ENCODE measurements around the gene ASCC3. TPM values are rescaled to one million over a fixed set of nuclear protein-coding genes. Genes with fewer than 3 reads are reported as not detected.
"Not testable (repeated sequence)": the region's sequence is repeated elsewhere in the genome, so short reads cannot be mapped to it uniquely, and the experiment has no call there.

The ASCC3 gene
- total RNA-seq, 4 donors from 2014 or later: 20.5 to 33.9 (median 26.9) TPM

GRCh38 chr6:100838011-100838410 is 43.1 kb downstream of the ASCC3 start:
- TF ChIP-seq EP300 (IDR thresholded peaks at IDR 0.05) (no peak), CTCF (IDR thresholded peaks at IDR 0.05) (no peak), POLR2A (IDR thresholded peaks at IDR 0.05) (no peak)
- no peaks in the 10 kb centered on the region for H3K4me1 ChIP-seq
- no peaks in the 10 kb centered on the region for H3K9me3 ChIP-seq
- no peak overlapping the region for H3K4me3 ChIP-seq
- no peak overlapping the region for H3K27ac ChIP-seq
- no peak for DNase-seq (ENCODE audit: low spot score in 2 of 2)
- H3K36me3 ChIP-seq: no peaks in the 10 kb centered on the region
- no peaks in the 10 kb centered on the region for H3K27me3 ChIP-seq

GRCh38 chr6:100833972-100834574 is 47.1 kb downstream of the ASCC3 start:
- Histone ChIP-seq H3K36me3 (peaks cover 0 to 4% (median 0%) of the 10 kb centered on the region in 3 donors), H3K27me3 (no peaks in the 10 kb centered on the region), H3K4me3 (no peak overlapping the region), H3K4me1 (no peaks in the 10 kb centered on the region), H3K9me3 (no peaks in the 10 kb centered on the region), H3K27ac (no peak overlapping the region)
- WGBS, 2 donors: 94 to 97% methylated on average over 5 of the region's 5 CpGs
- no peak for DNase-seq (ENCODE audit: low spot score in 2 of 2)
- TF ChIP-seq EP300 (IDR thresholded peaks at IDR 0.05) (no peak), CTCF (IDR thresholded peaks at IDR 0.05) (no peak), POLR2A (IDR thresholded peaks at IDR 0.05) (no peak)

GRCh38 chr6:100829077-100829595 is 52.0 kb downstream of the ASCC3 start:
- H3K4me3 ChIP-seq; DNase-seq (ENCODE audit: low spot score in 2 of 2); H3K27me3 ChIP-seq; H3K9me3 ChIP-seq; H3K4me1 ChIP-seq; H3K27ac ChIP-seq: not testable (repeated sequence)
- WGBS, 2 donors: 97 to 100% methylated on average over 10 to 15 of the region's 27 CpGs
- peaks cover 0 to 15% (median 0%) of the 10 kb centered on the region in 3 donors for H3K36me3 ChIP-seq

- Histone ChIP-seq H3K27me3 (no peaks in the 10 kb centered on the region), H3K27ac (no peak overlapping the region), H3K4me1 (no peaks in the 10 kb centered on the region), H3K9me3 (no peaks in the 10 kb centered on the region), H3K36me3 (peaks cover 0 to 3% (median 0%) of the 10 kb centered on the region in 3 donors), H3K4me3 (no peak overlapping the region)
- 87 to 90% methylated on average over 5 of the region's 5 CpGs for WGBS, 2 donors
- no peak for TF ChIP-seq CTCF (IDR thresholded peaks at IDR 0.05)
- DNase-seq (ENCODE audit: low spot score in 2 of 2): no peak
Observed at GRCh38 chr6:100823041-100823440, 58.1 kb downstream of the ASCC3 start.

- Histone ChIP-seq H3K27me3 (no peaks in the 10 kb centered on the region), H3K36me3 (peaks cover 0 to 4% (median 0%) of the 10 kb centered on the region in 3 donors), H3K4me1 (no peaks in the 10 kb centered on the region), H3K4me3 (no peak overlapping the region), H3K9me3 (no peaks in the 10 kb centered on the region), H3K27ac (no peak overlapping the region)
- TF ChIP-seq CTCF (IDR thresholded peaks at IDR 0.05) (no peak), POLR2A (IDR thresholded peaks at IDR 0.05) (no peak), EP300 (IDR thresholded peaks at IDR 0.05) (no peak)
- WGBS, 2 donors: 90 to 95% methylated on average over 2 of the region's 2 CpGs
- no peak for DNase-seq (ENCODE audit: low spot score in 2 of 2)
Observed at GRCh38 chr6:100818066-100818465, 63.1 kb downstream of the ASCC3 start.

All from tibial nerve (tissue), 4 donors.